Dermis lymphatic vessel endothelial cell (primary cell): ENCODE measurements around the gene EPS8L2. TPM values are rescaled to one million over a fixed set of nuclear protein-coding genes. Genes with fewer than 3 reads are reported as not detected.

Experiments used
- total RNA-seq: library from RNA; depleted of rRNA; stranded (reverse); fragments of >200 nt; gene quantifications from 2 replicates; pipeline ENCODE4 v1.2.1, GENCODE V29; 2014

Gene EPS8L2
- 1.9 and 2.1 TPM in 2 replicates for total RNA-seq

GRCh38 chr11:705646-706438, at the start of gene EPS8L2:
EPS8L2 (plus strand) TSS chr11:706231; CDS start chr11:709408, 3,177 bp downstream.

GRCh38 chr11:694563-695287, 11.3 kb upstream of the EPS8L2 start, which contains the start of gene DEAF1:
DEAF1 (minus strand) TSS chr11:695222; CDS start chr11:695047, 175 bp downstream.

GRCh38 chr11:695538-696248, 10.3 kb upstream of the EPS8L2 start, which contains the start of gene TMEM80:
TMEM80 (plus strand) TSS chr11:695816; CDS start chr11:695828, 12 bp downstream.

GRCh38 chr11:747158-748006, 41.4 kb downstream of the EPS8L2 start, which contains the start of gene TALDO1:
TALDO1 (plus strand) TSS chr11:747464; CDS start chr11:747482, 18 bp downstream.

Other genes with a start within 250 kb of the EPS8L2 start
- gene RNH1, start 199.0 kb upstream of the EPS8L2 start, total RNA-seq: 187 and 237 TPM in 2 replicates
- gene HRAS, start 170.7 kb upstream of the EPS8L2 start, total RNA-seq: 34.2 and 39.2 TPM in 2 replicates
- gene LRRC56, start 168.7 kb upstream of the EPS8L2 start, total RNA-seq: 0.34 and 0.43 TPM in 2 replicates
- gene LMNTD2, start 145.5 kb upstream of the EPS8L2 start, total RNA-seq: 1.5 and 1.7 TPM in 2 replicates
- 9.2 and 19.1 TPM in 2 replicates for gene RASSF7, start 145.3 kb upstream of the EPS8L2 start, total RNA-seq
- gene PHRF1, start 129.8 kb upstream of the EPS8L2 start, total RNA-seq: 17.6 and 19.3 TPM in 2 replicates
- gene IRF7, start 90.3 kb upstream of the EPS8L2 start, total RNA-seq: 7.4 and 11.4 TPM in 2 replicates
- gene CDHR5, start 81.3 kb upstream of the EPS8L2 start, total RNA-seq: not detected in 2 replicates
- not detected in 2 replicates for gene SCT, start 79.0 kb upstream of the EPS8L2 start, total RNA-seq
- gene DRD4, start 69.0 kb upstream of the EPS8L2 start, total RNA-seq: not detected in 2 replicates
- 27.5 and 34.3 TPM in 2 replicates for gene DEAF1, start 11.0 kb upstream of the EPS8L2 start, total RNA-seq
- 7.9 and 11.1 TPM in 2 replicates for gene TMEM80, start 10.4 kb upstream of the EPS8L2 start, total RNA-seq
- 96.4 and 101 TPM in 2 replicates for gene TALDO1, start 41.2 kb downstream of the EPS8L2 start, total RNA-seq
- gene GATD1, start 71.3 kb downstream of the EPS8L2 start, total RNA-seq: 22.9 and 25.1 TPM in 2 replicates
- gene CEND1, start 83.9 kb downstream of the EPS8L2 start, total RNA-seq: 0.09 TPM in 1 of 2 replicates, not detected in the other
- gene SLC25A22, start 92.0 kb downstream of the EPS8L2 start, total RNA-seq: 4.7 and 5.2 TPM in 2 replicates
- 3.0 and 3.5 TPM in 2 replicates for gene PIDD1, start 99.0 kb downstream of the EPS8L2 start, total RNA-seq
- gene RPLP2, start 103.7 kb downstream of the EPS8L2 start, total RNA-seq: 292 and 295 TPM in 2 replicates
- gene PNPLA2, start 112.7 kb downstream of the EPS8L2 start, total RNA-seq: 45.8 and 67.0 TPM in 2 replicates
- gene CRACR2B, start 121.7 kb downstream of the EPS8L2 start, total RNA-seq: 17.9 and 28.8 TPM in 2 replicates
- gene CD151, start 126.7 kb downstream of the EPS8L2 start, total RNA-seq: 587 and 744 TPM in 2 replicates
- 133 and 311 TPM in 2 replicates for gene POLR2L, start 136.3 kb downstream of the EPS8L2 start, total RNA-seq
- gene TSPAN4, start 136.6 kb downstream of the EPS8L2 start, total RNA-seq: 57.3 and 155 TPM in 2 replicates
- gene CHID1, start 204.6 kb downstream of the EPS8L2 start, total RNA-seq: 24.4 and 29.8 TPM in 2 replicates
- gene AP2A2, start 219.6 kb downstream of the EPS8L2 start, total RNA-seq: 24.7 and 37.1 TPM in 2 replicates